RWPE1 (cell line): Measurements from ENCODE around the gene TMEM147.

Source experiments
- CTCF ChIA-PET: fragments of 350-600 bp; sonication (Branson Sonifier 250); formaldehyde crosslinking; extraction: SDS; loops from one replicate; lab custom pipeline; 2021; lab: Yijun Ruan, JAX
- POLR2A ChIA-PET: fragments of 400-600 bp; formaldehyde crosslinking; extraction: SDS; loops from one replicate; lab custom pipeline; 2020; ENCODE audit warnings: antibody characterized with exemption; ENCODE audit not compliant: low non-redundant PET; lab: Yijun Ruan, JAX
- DNase-seq: peaks from one replicate; pipeline ENCODE4 v3.0.0; 2012; ENCODE audit warnings: low spot score
- H3K27ac ChIP-seq: fragments of 450-650 bp; 2 replicates; pipeline ENCODE4 v1.5.1; 2017
- TF ChIP-seq, protein P1 (sequence below): fragments of 450-650 bp; conservative IDR thresholded peaks from 2 replicates; pipeline ENCODE4 v1.5.1; 2017; ENCODE audit warnings: low read depth, mild to moderate bottlenecking

The TMEM147 gene

DNA sequence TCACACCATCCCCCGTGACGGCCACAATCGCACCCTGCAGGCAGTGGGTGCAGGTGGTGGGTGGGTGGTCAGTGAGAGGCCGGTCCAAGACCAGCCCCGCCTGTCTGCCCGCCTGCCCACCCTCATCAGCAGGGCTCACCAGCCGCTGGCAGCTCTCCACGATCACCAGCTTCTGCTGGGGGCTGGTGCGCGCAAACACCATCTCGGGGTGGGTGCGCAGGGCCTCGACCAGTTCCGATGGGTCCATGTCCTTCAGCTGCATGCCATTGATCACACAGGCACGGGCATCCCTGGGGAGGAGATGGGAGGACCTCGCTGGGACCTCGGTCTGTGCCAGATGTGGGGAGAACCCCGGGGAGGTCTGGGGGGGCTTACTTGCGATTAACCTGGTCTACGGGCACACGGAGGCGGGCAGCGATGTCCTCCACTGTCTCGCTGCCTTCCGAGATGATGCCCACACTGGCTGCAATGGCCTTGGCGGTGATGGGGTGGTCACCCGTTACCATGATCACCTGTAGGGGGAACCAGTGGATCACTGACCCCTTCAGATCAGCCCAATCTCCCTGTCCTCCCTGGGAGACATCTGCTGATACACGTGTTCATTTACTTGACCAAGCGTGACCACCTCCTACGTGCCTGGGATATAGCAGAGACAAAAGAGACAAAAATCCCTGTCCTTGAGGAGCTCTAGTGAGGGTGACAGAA is 10.0 kb downstream of the TMEM147 start:
- POLR2A ChIA-PET: no interaction called here
- CTCF ChIA-PET: interaction anchor here (0.6 to 0.9 kb wide), 3 partner anchors 12 to 314 kb away, joined by 3 to 4 read pairs (median 4); no protein-coding TSS in a partner anchor
- H3K27ac ChIP-seq: no peak overlapping the region
- TF ChIP-seq, protein P1, sequence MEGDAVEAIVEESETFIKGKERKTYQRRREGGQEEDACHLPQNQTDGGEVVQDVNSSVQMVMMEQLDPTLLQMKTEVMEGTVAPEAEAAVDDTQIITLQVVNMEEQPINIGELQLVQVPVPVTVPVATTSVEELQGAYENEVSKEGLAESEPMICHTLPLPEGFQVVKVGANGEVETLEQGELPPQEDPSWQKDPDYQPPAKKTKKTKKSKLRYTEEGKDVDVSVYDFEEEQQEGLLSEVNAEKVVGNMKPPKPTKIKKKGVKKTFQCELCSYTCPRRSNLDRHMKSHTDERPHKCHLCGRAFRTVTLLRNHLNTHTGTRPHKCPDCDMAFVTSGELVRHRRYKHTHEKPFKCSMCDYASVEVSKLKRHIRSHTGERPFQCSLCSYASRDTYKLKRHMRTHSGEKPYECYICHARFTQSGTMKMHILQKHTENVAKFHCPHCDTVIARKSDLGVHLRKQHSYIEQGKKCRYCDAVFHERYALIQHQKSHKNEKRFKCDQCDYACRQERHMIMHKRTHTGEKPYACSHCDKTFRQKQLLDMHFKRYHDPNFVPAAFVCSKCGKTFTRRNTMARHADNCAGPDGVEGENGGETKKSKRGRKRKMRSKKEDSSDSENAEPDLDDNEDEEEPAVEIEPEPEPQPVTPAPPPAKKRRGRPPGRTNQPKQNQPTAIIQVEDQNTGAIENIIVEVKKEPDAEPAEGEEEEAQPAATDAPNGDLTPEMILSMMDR: peak; percentile 18; the same call in 1 of the 2 replicates
- DNase-seq: no peak

DNA sequence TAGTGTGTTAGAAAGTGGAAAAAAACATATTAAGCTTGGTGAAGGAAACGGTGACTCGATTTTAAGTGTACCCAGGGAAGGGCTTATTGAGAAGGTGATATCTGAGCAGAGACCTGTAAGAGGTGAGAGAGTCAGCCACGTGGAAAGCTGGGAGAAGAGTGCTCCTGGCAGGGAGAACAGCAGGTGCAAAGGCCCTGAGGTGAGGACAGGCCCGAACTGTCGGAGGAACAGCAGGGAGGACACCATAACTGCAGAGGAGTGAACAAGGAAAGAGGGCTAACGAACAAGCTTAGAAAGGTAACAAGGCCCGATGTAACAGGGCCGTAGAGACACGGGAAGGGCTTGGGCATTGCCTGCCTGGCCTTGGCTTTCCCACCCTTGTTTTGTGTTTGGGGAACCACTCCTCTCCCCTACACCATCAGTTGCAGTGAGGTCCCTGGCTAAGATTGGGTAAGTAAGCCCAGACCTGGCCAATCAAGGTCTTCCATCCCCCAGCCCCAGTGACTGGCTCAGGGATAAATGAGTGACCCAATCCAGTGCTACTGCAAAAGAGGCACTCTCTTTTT is 10.7 kb downstream of the TMEM147 start:
- ChIA-PET CTCF (interaction anchor here (0.6 to 0.9 kb wide), 3 partner anchors 8 to 313 kb away, joined by 3 to 4 read pairs (median 3); no protein-coding TSS in a partner anchor), POLR2A (interaction anchor here (0.7 kb wide), 1 partner anchor 24 kb away, joined by 3 read pairs; no protein-coding TSS in a partner anchor)
- H3K27ac ChIP-seq: no peak overlapping the region
- no peak for DNase-seq
- TF ChIP-seq, protein P1: no peak

DNA sequence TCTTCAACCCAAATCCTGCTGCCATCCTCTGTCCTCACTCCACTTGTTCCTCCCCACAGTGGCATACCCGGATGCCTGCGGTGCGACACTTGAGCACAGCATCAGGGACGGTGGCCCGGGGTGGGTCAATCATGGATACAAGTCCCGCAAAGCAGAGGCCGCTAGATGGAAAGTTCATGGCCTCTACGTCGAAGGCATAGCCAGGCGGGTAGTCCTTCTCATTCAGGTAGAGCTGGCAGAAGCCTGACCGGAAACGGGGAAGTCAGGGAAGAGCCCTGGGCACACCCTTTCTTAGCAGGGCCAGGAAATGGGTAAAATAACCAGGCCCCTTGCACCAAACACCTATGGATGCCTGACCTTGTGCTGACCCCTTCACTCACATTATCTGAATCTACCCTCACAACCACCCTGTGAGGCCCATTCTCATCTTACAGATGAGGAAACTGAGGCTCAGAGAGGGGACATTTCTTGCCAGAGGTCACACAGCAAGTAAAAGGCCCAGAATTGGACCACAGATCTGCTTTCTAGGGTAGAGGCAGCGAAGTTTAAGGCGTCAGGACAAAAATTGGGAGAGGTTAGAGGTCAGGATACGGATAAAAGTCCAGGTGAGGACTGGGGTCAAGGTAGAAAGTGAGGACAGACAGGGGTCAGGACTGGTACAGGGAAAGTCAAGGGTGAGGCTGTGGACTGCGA is 11.6 kb downstream of the TMEM147 start:
- TF ChIP-seq, protein P1: no peak
- ChIA-PET CTCF (interaction anchor here (0.7 to 1.4 kb wide), 3 partner anchors 8 to 10 kb away, joined by 3 to 4 read pairs (median 4); no protein-coding TSS in a partner anchor), POLR2A (interaction anchor here (0.7 kb wide), 1 partner anchor 25 kb away, joined by 3 read pairs; no protein-coding TSS in a partner anchor)
- DNase-seq: no peak
- no peak overlapping the region for H3K27ac ChIP-seq

DNA sequence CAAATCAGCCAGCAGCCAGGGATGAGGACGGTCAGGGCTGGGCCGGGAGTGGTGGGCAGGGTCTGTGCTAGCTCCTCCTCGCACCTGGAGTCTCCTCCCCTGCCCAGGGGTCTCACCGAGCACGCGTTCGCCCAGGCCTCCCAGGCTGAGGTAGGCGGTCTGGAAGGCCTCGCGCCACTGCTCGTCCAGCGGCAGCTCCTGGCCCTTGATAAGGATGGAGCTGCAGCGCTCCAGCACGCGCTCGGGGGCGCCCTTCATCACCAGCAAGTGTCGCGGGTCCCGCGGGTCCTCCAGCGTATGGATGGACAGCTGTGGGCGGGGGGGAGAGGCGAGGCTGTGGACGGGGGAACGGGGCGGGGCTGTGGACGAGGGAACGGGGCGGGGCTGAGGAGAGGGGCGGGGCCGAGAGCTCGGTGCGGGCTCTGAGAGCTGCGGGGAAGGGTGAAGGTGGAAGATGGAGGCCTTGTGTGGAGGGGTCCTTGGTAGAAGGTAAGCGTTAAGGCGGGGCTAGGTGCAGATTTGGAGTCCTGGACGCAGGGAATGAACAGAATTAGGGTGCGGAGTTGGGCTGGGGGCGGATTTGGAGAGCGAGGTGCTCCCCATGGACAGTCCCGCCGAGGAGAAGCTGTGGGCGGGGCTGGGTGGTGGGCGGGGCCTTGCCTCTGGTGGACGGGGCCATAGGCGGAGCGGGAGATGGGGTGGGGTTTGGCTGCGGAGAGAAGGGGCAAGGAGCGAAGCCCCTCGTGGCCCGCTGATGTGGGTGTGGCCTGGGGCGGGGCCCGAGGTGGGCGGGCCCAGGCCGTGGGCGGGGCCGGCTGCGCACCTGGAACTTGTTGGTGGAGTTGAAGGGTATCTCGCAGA is 12.3 kb downstream of the TMEM147 start:
- ChIA-PET CTCF (interaction anchor here (1.4 kb wide), 1 partner anchor 9 kb away, joined by 4 read pairs; no protein-coding TSS in a partner anchor), POLR2A (no interaction called here)
- no peak overlapping the region for H3K27ac ChIP-seq
- peak; percentile 40 for DNase-seq
- TF ChIP-seq, protein P1: no peak

DNA sequence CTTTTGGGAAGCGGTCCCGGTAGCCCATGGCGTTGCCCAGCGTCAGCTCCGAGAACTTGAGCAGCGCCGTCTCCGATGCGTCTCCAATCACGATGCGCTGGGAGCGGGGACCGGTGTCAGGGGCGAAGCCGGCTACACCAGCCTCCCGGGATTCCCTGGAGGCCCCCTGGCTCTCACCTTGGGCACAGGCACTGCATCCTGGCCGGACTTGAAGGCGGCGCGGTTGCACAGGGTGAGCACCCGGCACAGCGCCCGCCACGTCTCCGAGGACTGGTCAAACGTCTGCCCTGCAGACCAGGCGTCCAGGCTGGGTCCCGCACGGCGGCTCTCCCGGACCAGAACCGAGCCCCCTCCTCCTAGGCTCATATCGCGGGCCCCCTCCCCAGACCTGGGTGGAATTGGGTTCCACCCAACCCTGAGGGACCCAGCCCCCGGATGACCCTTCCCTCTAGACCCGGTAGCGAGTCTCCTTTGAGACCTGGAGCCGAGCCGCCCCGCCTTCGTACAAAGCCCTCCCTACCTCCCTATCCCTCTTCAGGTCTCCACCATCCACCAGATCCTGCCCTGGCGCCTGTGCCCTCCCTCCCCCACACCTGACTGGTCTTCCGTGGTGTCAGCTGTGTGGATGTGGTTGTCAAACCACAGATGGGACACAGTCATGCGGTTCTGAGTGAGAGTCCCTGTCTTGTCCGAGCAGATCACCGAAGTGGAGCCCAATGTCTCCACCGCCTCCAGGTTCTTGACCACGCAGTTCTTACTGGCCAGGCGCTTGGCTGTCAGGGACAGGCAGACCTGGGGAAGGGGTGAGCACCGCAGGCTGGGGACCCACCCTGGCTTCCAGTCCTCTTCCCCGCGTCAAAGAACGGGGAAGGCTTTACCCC is 13.2 kb downstream of the TMEM147 start:
- POLR2A ChIA-PET: no interaction called here
- no peak overlapping the region for H3K27ac ChIP-seq
- CTCF ChIA-PET: interaction anchor here (1.4 kb wide), 1 partner anchor 10 kb away, joined by 4 read pairs; no protein-coding TSS in a partner anchor
- DNase-seq: no peak
- TF ChIP-seq, protein P1: no peak
